NCI-H1105 treated with DMSO at 0.1 percent for 48 hours (cell line): ENCODE data around the gene RMI2.

Source experiments
- DNase-seq: peaks from one replicate; lab custom pipeline; 2025; lab: John Stamatoyannopoulos, UW

The RMI2 gene

DNA sequence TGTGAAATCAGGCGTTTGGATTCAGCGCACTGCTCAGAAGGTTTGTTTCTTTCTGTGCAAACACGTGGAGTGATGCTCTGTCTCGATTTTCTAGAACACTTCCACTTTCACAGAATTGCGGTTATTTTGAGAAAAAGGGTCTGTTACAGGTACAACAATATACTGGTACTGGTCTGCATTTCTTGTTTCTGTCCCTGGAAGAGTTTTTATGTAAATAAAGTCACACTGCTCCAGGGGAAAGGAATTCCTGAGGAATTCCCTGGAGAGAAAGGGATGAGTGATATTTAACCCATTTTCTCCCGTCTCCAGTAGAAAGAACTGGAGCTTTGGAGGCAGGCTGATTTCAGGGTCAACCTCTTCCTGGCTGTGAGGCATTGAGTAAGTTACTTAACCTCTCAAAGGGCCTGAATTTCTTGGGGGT is 16.2 kb upstream of the RMI2 start:
- DNase-seq: no peak

DNA sequence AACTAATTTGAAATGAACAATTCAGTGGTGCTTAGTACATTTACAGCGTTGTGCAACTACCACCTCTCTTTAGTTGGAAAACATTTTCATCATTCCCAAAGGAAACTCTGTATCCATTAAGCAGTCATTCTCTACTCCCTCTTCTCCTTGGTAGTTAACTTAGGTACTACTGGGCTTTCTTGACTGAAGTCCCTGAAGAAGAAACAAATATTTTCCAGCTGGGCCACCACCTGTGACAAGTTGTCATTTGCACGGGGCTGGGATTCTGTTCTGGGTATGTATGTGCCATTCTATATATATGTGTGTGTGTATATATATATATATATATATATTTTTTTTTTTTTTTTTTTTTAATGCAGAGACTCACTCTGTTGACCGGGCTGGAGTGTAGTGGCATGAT is 15.4 kb upstream of the RMI2 start:
- DNase-seq: no peak

DNA sequence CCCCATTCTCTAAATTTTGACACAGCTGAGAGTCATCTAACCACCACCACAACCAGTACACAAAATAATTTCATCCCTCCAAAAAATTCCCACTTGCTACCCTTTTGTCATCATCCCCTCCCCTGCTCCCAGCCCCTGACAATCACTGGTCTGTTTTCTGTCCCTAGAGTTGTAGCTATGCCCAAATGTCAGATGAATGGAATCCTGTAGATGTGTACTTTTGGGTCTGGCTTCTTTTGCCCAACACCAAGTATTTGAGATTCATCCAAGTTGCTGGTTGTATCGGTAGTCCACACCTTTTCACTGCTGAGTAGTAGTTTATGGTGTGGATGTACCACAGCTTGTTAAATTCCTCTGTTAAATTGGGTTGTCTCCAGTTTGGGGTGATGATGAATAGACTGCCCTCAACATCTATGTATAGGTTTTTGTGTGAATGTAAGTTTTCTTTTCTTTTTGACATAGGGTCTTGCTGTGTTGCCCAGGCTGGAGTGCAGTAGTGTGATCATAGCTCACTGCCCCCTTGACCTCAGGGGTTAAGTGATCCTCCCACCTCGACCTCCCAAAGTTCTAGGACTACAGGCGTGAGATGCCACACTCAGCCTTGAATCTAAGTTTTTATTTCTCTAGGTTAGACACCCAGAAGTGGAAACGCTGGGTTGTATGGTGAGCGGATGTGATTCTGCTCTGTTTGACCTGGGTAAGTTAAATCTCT is 14.6 kb upstream of the RMI2 start:
- DNase-seq: no peak

DNA sequence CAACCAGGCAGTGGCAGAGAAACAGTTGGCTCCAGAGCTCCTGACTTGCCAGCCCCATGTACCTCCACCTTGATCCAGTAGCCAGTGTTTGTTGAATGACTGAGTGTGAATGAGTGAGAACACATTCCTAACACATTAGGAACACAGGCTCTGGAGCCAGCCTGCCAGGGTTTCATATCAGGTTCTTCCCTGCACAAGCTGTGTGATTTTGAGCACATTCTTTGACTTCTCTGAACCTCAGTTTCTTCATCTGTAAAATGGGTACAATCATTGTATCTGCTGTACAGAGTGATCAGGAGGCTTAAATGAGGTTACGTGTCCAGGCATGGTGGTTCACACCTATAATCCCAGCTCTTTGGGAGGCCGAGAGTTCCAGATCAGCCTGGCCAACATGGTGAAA is 13.3 kb upstream of the RMI2 start:
- no peak for DNase-seq

DNA sequence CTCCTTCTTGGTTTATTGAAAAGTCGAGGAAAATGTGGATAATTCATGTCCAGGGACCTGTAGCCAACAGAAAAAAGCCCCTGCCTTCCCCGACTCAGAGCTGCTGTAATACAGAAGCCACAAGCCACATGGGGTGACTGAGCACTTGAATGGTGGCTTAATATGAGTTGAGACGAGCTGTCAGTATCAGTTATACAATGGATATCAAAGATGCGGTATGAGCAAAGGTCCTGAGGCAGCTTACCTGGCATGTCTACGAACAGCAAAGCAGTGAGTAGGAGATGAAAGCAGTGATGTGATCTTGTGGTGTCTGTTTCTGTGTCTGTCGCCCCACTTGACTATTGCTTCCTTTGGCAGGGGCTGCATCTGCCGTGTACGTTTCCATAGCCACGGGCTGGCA is 12.2 kb upstream of the RMI2 start:
- DNase-seq: no peak

DNA sequence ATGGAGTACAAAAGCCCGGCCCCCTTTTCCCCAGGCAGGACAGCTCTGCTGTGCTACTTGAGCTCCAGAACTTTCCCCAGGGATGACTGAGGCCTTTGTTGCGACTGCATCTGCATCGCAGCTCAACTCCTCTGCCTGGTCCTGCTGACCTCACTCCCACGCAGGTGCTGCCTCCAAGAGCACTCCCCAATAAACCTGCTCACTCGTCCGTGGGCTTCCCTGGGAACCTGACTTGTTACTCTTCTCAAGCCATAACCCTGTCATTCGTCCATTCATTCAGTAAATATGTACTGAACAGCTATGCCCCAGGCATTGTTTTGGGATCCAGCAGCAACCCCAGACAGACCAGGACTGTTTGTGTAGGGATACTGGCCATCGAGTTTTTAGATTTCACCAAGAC is 11.6 kb upstream of the RMI2 start:
- DNase-seq: no peak

DNA sequence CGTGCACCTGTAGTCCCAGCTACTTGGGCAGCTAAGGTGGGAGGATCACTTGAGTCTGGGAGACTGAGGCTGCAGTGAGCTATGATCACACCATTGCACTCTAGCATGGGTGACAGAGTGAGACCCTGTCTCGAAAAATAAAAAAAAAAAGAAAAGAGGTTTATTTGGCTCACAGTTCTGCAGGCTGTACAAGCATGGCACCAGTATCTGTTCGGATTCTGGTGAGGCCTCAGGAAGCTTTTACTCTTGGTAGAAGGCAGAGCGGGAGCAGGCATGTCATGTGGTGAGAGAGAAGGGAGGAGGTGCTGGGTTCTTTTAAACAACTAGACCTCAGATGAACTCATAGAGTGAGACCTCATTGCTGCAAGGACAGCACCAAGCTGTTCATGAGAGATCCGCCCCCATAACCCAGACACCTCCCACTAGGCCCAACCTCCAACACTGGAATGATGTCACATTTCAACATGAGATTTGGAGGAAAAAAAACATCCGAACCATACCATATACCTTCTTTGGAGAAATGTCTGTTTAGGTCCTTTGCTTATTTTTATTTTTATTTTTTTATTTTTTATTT is 10.3 kb upstream of the RMI2 start:
- no peak for DNase-seq

DNA sequence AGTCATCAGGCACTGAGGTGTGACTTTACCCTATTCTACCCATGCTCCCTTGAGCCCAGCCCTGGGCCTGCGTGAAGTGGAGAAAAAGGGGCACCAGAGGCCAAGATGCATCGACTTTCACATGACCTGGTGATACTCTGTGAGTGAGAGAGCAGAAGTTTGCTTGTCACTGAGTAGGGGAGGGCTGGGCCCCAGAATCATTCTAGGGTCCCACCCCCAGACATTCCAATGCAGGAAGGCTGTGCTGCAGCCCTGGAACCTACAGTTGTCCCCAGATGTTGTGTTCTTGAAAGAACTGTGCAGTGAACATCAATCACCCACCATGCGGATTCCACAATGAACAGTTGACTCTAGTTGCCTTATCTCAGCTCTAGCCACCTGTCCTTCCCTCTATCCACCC is 6.2 kb upstream of the RMI2 start:
- DNase-seq: no peak

DNA sequence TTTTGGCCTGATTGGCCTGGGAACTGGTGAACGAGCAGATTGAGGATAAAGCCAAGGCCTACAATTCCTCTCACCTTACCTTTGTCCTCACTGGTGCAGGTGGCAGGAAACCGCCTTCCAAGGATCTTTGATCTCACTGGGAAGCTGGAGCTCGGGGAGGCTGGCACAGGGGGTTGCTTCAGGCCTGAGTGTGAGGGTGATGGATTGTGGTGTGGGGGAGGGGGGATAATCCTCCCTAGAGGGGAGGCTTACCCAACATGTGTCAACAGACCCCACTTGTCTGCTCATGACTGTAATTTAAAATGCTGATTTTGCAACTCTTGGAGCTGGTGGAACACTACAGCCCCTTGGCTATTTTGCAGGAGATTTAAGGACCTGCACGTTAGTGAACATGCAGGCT is 4.5 kb upstream of the RMI2 start:
- no peak for DNase-seq

DNA sequence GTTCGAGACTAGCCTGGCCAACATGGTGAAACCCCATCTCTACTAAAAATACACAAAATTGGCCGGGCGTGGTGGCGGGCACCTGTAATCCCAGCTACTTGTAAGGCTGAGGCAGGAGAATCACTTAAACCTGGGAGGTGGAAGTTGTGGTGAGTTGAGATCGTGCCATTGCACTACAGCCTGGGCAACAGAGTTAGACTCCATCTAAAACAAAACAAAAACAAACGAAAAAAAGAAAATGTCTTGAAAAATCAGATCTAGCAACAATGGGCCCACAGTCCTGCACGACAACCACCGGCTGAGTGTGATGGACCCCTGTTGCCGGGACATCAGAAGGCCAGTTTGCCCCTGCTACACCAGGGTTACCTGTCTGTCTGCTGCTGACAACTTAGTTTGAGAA is 3.9 kb upstream of the RMI2 start:
- DNase-seq: no peak

DNA sequence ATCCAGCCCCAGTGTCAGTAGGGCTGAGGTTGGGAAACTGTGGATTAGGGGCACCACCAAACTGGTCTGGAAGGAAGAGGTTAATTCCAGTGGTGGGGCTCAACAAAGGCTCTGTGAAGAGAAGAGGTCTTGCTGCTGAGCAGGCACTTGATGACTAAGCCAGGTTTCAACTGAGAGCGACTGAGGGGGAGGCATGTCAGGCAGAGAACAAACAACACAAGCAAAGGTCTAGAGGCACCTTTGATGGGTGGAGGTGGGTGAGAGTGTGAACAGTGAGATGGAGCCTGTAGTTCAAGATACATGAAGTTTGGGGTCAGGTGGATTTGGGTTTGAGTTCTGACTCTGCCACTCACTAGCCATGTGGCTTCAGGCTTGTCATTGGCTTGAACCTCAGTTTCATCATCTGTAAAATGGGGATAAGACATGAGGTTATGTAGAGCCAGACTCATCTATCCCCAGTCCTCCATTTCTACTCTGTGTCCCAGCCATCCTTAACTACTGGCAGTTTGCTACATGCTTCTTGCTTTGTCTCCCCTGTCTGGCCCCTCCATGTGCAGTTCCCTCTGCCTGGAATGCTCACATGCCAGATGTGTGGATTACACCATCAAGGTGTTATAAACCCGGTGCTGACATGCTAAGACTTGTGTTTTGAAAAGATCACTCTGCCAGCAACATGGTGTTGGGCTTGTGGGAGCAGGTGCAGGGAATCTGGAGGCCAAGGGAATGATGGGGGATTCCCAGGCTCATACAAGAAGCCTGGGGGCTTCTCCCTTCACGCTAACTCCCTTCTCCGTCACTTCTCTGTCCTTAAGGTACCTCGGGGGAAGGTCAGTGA is 3.0 kb upstream of the RMI2 start:
- no peak for DNase-seq

DNA sequence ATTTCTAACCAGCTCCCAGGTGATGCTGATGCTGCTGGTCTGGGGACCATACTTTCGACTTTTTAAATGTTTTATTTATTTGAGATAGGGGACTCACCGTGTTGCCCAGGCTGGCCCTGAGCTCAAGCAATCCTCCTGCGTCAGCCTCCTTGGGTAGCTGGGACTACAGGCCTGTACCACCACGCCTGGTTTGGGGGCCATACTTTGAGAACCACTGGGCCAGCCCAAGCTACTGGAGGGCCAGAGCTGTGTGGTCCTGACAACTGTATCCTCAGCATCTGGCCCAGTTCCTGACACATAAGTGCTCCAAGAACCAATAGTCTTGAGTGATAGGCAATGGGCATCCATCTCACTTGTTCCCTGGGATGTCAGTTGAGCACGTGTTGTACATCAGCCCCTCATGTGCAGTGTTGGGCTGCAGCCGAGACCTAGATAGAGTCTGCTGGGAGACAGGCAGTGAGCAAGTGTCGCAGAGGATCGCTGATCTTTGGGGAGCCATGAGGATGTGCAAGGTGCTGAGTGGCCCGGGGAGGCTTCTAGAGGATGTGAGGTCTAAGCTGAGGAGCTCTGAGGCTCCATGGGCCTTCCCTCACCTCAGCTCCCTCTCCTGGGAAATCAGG is 1.6 kb downstream of the RMI2 start:
- DNase-seq: no peak

DNA sequence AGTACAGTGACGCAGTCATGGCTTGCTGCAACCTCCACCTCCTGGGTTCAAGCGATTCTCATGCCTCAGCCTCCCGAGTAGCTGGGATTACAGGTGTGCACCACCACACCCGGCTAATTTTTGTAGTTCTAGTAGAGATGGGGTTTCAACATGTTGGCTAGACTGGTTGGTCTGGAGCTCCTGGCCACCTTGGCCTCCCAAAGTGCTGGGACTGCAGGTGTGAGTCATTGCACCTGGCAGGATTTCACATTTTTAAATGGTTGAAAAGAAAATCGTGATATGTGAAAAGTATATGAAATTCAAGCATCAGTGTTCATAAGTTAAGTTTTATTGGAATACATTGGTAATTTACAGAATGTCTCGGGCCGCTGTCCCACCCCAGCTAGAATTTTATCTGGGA is 2.6 kb downstream of the RMI2 start:
- no peak for DNase-seq

DNA sequence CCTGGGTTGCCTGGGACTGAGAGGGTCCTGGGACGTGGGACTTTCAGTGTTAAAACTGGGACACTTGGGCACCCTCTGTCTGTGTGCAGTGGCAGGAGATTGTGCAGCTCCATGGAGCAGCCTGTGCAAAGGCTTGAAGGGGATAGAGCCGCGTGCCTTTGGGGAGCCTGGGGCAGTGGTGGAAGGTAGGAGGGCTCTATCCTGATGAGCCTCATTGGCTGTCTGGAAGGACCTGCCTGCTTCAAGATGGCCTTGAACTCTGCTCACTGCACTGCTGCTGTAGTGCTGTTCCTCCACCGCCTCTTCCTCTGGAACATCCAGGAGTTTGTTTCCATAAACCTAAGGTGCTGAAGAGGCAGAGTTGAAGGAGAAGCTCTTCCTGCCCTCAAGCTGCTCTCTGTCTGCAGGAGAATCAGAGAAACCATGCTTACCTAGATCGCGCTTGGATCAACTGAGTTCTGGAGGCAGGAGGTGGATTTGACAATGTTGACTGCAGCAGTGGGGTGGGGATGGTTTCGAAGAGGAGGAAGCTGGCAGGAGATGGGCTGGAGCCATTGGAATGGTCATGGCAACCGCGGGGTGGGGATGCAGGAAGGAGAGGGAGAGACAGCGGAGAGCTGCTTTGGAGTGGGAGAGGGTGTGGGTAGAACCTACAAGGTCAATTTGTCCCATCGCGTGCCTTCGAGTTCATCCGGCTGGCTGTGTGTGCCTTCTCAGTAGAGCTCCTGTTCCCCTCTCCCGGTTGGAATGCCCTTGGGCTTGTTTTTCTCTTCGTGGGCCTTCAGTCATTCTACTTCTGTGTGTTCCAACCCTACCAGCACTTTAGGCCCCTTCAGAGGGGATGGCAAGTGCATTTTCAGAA is 3.7 kb downstream of the RMI2 start:
- no peak for DNase-seq

DNA sequence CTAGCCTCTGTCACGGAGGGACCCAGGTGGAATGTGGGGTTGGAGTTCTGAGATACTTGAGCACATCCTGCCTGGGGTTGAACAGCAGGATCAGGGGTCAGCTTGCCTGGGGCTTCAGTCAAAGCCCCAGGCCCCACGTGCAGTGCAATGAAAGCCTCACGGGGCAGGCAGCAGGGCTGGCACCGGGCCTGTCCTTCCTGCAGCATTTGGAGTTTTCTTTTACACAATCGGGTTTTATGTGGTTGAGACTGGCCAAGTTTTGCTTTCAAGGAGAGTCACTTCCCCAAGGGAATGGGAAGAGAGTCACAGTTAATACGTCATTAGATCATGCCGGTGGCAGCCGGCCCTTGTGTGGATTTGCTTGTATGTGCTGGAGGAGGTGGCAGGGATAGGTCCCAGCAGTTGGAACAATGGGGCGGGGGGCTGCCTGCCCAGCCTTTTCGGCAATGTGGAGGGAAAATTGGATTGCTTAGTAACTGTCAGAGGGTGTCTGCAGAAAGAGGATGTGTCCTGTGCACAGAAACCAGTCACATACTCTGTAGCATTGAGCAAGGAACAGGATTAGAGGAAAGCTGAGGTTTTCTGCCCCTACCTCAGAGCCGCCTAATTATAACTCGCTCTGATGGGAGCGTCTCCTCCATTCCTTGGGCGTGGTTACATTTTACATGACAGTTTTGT is 4.5 kb downstream of the RMI2 start:
- DNase-seq: no peak

DNA sequence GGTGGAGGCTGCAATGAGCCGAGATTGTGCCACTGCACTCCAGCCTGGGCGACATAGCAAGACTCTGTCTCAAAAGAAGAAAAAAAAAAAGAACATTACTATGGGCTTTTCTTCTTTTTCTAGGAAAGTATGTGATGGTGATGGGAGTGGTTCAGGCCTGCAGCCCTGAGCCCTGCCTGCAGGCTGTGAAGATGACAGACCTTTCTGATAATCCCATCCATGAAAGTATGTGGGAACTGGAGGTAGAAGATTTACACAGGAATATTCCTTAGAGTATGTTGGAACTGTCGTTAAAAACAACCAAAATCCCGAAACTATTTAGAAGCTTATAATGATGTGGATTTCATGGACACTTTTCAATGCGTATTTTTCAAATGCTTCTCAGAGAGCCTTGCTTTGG is 5.3 kb downstream of the RMI2 start:
- DNase-seq: no peak

DNA sequence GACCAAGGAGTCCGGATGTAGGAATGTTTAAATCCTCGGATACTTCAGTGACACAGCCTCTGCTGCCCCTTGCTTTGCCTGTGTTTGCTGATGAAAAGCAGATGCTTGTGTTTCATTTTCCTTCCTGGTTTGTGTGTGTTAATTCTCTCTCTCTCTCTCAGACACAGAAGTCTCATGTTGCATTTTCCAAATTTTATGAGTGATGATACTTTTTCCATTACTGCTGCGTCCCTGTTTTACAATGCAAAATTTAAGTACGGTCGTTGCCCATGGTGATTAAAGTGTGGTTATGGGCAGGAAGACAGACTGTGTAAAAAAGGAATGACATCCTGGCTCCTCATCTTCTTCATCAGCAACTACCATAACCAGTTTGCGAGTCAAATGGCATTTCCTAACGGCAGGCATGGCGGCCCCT is 5.7 kb downstream of the RMI2 start:
- DNase-seq: no peak

DNA sequence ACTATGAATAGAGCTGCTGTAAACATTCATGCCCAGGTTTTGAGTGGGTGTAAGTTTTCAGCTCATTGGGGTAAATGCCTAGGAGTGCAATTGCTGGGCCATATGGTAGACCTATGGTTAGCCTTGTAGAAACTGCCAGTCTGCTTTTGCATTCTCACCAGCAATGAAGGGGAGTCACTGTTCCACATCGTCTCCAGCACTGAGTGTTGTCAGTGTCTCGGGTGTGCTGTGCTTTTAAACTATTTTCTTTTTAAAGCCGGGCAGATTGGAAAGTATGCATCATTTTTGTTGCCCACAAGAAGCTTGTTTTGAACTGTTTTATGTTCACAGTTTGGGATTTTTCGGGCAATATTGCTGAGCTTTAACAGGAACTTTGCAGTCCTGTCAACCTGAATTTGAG is 7.9 kb downstream of the RMI2 start:
- no peak for DNase-seq

DNA sequence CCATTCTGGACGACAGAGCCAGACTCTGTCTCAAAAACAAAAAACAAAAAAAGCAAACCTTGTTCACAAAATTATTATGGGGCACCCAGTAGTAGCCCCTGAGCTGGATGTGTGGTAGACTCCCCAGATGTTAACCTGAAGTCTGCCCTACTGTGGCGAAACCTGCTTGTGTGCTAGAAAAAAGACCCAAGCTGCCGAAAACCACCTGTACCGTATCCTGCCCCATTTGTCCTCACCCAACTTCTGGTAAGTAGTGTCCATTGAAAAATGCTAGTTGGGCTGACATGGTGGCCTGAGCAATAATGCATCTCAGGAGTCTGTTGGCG is 9.1 kb downstream of the RMI2 start:
- no peak for DNase-seq

DNA sequence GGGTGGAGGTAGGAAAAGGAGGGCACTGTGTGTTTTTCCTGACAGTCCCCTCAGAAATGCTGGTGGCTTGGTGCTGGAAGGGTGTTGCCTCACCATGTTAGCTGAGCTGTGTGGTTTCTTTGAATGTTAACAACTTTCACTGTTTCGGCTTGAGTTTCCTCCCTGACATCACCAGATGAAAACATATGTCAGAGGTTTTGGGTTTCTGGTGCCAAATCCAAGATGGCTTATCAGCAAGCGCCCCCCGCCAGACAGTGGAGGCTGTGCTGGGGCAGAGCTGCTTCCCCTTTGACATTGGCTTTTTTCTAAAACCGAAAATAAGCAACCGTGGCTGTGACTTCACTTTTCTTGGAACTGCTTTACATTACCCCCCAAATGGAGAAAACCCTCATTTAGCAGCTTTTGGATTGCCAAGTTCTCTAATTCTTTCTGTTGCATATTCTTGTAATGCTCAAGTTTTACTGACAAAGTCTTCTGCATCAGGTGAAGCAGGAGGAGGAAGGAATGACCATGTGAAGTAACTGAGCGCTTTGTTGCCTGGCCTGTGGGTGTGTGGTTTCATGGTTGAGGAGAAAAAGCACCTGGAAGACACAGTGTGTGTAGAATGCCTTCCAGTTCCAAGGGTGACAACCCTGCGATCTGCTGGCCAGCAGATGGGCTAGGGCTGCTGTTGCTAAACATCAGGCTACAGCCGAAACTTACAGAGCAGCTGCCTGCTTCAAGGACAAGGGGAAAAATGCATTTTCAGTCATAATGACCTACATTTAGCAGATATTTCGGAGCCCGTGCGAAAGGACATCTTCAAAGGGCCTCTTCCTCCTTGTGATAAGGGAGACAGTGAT is 9.7 kb downstream of the RMI2 start:
- no peak for DNase-seq

DNA sequence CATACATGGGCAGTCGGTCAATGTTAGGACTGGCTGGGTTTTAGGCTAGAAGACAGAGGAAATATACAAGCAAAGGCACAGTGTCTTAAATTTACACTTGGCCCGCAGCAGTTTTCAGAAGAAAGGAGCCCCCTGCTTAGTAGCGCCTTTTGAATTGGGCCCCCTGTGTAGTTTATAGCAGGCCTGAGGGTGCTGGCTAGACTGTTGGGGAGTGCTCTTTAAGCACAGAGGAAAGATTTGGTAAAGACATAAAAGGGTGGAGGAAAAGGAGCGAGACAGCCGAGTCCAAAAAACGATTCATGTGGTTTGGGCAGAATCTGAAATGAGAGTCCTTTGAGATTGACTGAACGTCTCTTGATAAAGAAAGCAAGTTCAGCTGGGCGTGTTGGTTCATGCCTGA is 10.6 kb downstream of the RMI2 start:
- no peak for DNase-seq
